Bronchus fibroblast of lung (primary cell): ENCODE measurements around the gene CDH12. TPM values are rescaled to one million over a fixed set of nuclear protein-coding genes. Genes with fewer than 3 reads are reported as not detected.

ENCODE experiments used
- total RNA-seq: library from RNA; depleted of rRNA; stranded (reverse); fragments of >200 nt; gene quantifications from 2 replicates; pipeline ENCODE4 v1.2.3, GENCODE V29; 2015

Gene CDH12
- total RNA-seq, result not detected in 2 replicates

GRCh38 chr5:22852807-22853660 lies at the start of gene CDH12:
TSS of gene CDH12 (minus strand) at chr5:22853344.

